ENCODE results near the gene OSBPL8. TPM values are rescaled to one million over a fixed set of nuclear protein-coding genes. Genes with fewer than 3 reads are reported as not detected.
A peak's percentile ranks its signal among the peaks of the same experiment; 100 is the strongest.

OSBPL8 gene
- total and polyA plus RNA-seq, 11 donors = 4.5 to 58.7 (median 43.7) TPM

- peaks cover 0 to 7% (median 3%) of the 10 kb centered on the region in 12 donors for H3K4me1 ChIP-seq
- H3K9me3 ChIP-seq = no peaks in the 10 kb centered on the region
- intact Hi-C loops (cut with DNase I) = loop anchor here in 3 of 10 donors (10.0 kb wide), 3 partner anchors 225 to 515 kb away; partner anchors contain the start of genes BBS10 (in 1 of the 3) and NAP1L1 (in 1 of the 3)
- no peak overlapping the region for H3K4me3 ChIP-seq
- DNase-seq (no peak), ATAC-seq (no peak)
- TF ChIP-seq POLR2A (IDR thresholded peaks at IDR 0.05) (no peak), CTCF (IDR thresholded peaks at IDR 0.05) (no peak)
- 55 to 79% (median 65%) methylated on average over 4 of the region's 4 CpGs for WGBS, 4 donors
- no peaks in the 10 kb centered on the region for H3K36me3 ChIP-seq
- no peak overlapping the region for H3K27ac ChIP-seq
- no peaks in the 10 kb centered on the region for H3K27me3 ChIP-seq
These were observed 10.4 kb upstream of the OSBPL8 start for GRCh38 chr12:76569685-76570604.

- no peaks in the 10 kb centered on the region for H3K27me3 ChIP-seq
- no peak for TF ChIP-seq POLR2A (IDR thresholded peaks at IDR 0.05)
- no peak for TF ChIP-seq CTCF (IDR thresholded peaks at IDR 0.05)
- H3K9me3 ChIP-seq = no peaks in the 10 kb centered on the region
- ATAC-seq (no peak), DNase-seq (no peak)
- H3K27ac ChIP-seq = peak overlapping the region in 1 of 12 donors; percentile 5
- 64 to 72% (median 66%) methylated on average over 3 of the region's 3 CpGs for WGBS, 4 donors
- H3K36me3 ChIP-seq = no peaks in the 10 kb centered on the region
- no peak overlapping the region for H3K4me3 ChIP-seq
- intact Hi-C loops (cut with DNase I) = loop anchor here in 3 of 10 donors (10.0 kb wide), 3 partner anchors 224 to 514 kb away; partner anchors contain the start of genes BBS10 (in 1 of the 3) and NAP1L1 (in 1 of the 3)
- peaks cover 0 to 7% (median 3%) of the 10 kb centered on the region in 12 donors for H3K4me1 ChIP-seq
These were observed 9.4 kb upstream of the OSBPL8 start for GRCh38 chr12:76568888-76569551.

DNA sequence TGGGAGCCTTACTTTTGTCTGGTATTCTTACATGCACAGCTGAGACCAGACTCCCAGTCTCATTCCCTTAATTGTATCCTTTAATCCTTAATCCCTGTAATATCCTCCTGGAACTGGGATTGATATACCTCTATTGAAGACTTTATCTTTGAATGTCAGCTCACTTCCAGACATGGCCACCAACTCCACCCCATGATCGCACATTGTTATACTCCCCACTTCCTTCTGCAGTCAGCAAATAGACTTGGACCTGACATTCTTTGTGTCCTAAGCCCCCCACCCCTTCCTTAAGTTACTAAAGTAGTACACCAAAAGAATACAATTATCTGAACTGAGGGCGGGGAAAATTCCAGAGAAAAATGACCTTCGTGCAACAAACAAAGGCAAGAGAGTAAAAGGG lies 8.6 kb upstream of the OSBPL8 start:
- Histone ChIP-seq H3K36me3 (no peaks in the 10 kb centered on the region), H3K27ac (peak overlapping the region in 2 of 12 donors; percentile 16 to 22), H3K27me3 (no peaks in the 10 kb centered on the region), H3K4me3 (no peak overlapping the region), H3K9me3 (no peaks in the 10 kb centered on the region), H3K4me1 (peaks cover 0 to 7% (median 3%) of the 10 kb centered on the region in 12 donors)
- ATAC-seq (peak in 2 of 4 donors; percentile 28 to 42), DNase-seq (no peak)
- TF ChIP-seq POLR2A (IDR thresholded peaks at IDR 0.05) (no peak), CTCF (IDR thresholded peaks at IDR 0.05) (no peak)
- intact Hi-C loops (cut with DNase I) = loop anchor here in 3 of 10 donors (10.0 kb wide), 3 partner anchors 223 to 513 kb away; partner anchors contain the start of genes BBS10 (in 1 of the 3) and NAP1L1 (in 1 of the 3)
- 57 to 75% (median 65%) methylated on average over 3 of the region's 3 CpGs for WGBS, 4 donors
